HFF-Myc (cell line): ENCODE results near the gene TRIO.

ENCODE experiments used
- DNase-seq: peaks from one replicate; pipeline ENCODE4 v3.0.0-alpha.2; 2011; ENCODE audit warnings: low read depth; ENCODE audit errors: extremely low read depth
- H3K4me3 ChIP-seq: replicated peaks from 2 replicates; pipeline ENCODE4 v1.5.1; 2011; ENCODE audit warnings: low read depth, mild to moderate bottlenecking, control low read depth, low read length
- CTCF ChIP-seq: IDR thresholded peaks from 2 replicates; pipeline ENCODE4 v1.5.1; 2012; ENCODE audit warnings: mild to moderate bottlenecking, low read depth, low read length, control low read depth; ENCODE audit errors: missing control alignments

Gene TRIO

DNA sequence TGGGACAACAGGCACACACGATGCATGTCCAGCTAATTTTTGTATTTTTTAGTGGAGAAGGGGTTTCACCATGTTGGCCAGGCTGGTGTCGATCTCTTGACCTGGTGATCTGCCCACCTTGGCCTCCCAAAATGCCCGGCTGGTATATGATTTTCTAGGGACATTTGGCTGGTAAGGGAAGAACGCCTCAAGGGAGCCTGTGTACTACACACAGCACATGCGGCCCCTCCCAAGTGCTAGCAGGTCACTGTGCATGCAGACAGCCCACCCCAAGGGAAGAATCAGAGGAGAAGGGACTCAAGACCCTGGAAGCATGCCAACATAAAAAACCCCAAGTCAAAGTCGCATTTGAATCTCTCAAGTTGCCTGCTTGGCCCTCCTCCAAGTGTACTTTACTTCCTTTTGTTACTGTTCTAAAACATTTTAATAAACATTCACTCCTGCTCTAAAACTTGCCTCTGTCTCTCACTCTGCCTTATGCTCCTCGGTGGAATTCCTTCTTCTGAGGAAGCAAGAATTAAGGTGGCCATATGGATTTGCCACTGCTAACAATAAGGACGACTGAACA lies 414.1 kb downstream of the TRIO start:
- no peak for DNase-seq

GRCh38 chr5:14557791-14558415 lies 414.8 kb downstream of the TRIO start:
- no peak for DNase-seq
- H3K4me3 ChIP-seq = no peak overlapping the region
- TF ChIP-seq CTCF = no peak

More for the DNA sequence above, 414.1 kb downstream of the TRIO start:
- H3K4me3 ChIP-seq = no peak overlapping the region
- no peak for TF ChIP-seq CTCF
